ENCODE measurements around the gene SSR1.
A peak's percentile ranks its signal among the peaks of the same experiment; 100 is the strongest.
"Not testable (repeated sequence)": the region's sequence is repeated elsewhere in the genome, so short reads cannot be mapped to it uniquely, and the experiment has no call there.

Gene SSR1

GRCh38 chr6:7312616-7313504 lies at the start of gene SSR1:
Gene SSR1, minus strand, starts transcription at chr6:7313199. Its CDS starts 79 bp downstream, at chr6:7313120.
- DNase-seq: peak; percentile 95

- DNase-seq: not testable (repeated sequence)
These were observed 38.9 kb upstream of the SSR1 start for GRCh38 chr6:7351916-7352315.

DNA sequence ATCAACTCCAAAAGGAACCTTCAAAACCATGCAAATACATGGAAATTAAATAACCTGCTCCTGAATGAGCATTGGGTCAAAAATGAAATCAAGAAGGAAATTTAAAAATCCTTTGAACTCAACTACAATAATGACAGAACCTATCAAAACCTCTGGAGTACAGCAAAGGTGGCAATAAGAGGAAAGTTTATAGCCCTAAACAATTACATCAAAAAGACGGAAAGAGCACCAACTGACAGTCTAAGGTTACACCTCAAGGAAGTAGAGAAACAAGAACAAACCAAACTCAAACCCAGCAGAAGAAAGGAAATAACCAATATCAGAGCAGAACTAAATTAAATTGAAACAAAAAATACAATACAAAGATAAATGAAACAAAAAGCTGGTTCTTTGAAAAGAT lies 37.6 kb upstream of the SSR1 start:
- DNase-seq: not testable (repeated sequence)

DNA sequence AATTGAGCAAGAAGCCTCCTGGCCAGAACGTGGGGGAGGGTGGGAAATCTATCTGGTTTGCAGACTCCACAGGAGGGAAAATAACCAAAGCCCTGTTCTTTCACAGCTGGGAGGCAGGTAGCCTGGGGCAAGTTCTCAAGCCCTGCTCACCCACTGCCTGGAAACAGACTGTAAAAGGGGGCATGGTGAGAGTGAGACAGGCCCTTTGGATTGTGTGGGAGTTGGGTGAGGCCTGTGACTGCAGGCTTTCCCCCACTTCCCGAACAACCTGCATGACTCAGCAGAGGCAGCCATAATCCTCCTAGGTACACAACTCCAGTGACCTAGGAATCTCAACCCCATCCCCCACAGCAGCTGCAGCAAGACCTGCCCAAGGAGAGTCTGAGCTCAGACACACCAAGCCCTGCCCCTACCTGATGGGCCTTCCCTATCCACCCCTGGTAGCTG lies 34.6 kb upstream of the SSR1 start:
- not testable (repeated sequence) for DNase-seq

GRCh38 chr6:7344773-7345450 lies 31.9 kb upstream of the SSR1 start:
- DNase-seq: not testable (repeated sequence)

DNA sequence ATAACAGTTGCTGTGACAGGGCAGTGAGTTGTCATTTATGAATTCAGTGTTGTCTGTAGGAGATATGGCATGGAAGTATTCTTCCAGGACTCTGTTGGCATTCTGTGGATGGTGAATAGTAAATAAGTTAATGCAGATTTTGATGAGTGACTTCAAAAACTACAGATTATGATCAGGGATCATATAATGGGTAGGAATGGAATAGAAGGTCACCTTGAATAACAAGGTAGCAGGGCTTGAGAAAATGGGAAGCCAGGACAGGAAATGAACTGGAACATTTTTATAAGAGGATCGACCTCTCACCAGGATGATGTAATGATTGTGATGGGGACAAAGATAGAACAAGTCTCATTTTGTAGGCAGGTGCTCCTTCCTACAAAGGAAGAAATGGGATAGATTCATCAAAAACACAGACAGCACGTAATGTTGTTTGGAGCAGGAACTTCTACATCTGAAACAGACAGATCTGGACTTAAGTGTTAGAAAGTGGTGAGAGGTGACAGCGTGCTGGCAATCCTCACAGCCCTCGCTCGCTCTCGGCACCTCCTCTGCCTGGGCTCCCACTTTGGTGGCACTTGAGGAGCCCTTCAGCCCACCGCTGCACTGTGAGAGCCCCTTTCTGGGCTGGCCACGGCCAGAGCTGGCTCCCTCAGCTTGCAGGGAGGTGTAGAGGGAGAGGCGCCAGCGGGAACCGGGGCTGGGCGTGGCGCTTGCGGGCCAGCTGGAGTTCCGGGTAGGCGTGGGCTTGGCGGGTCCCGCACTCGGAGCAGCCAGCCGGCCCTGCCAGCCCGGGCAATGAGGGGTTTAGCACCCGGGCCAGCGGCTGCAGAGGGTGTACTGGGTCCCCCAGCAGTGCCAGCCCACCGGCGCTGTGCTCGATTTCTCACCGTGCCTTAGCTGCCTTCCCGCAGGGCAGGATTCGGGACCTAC lies 30.8 kb upstream of the SSR1 start:
- no peak for DNase-seq

DNA sequence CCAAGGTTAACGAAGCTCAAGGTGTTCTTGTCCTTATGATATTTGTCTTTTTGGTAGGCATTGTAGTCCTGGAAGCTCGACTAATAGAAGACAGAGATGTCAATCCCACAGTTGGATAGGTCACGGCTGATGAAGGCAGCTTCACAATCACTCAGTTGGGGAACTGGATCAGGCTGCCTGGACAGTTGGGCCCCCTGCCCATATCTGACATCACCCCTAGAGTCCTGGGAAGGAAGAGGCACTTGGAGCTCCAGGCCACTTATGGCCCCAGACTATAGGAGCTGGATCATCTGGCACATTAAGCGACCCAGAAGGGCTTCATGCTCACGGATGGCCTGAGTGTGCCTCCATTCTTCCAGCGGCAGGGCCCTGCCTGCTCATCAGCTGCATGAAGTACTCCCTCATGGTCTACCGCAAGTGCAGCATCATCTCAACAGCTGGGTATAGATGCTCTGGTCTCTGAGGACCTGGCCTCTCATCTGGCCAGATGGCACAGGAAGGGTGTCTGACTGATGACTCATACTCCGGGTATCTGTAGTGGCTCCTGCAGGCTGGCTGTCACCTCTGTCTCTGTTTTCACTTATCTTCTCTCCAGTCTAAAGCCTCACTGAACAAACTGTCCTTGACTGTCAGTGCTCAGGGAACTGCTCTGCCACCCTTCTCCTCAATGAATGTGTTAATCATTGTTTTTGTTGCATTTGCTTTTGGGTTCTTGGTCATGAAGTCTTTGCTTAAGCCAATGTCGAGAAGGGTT lies 29.2 kb upstream of the SSR1 start:
- no peak for DNase-seq

- no peak for DNase-seq
These were observed 28.3 kb upstream of the SSR1 start for GRCh38 chr6:7341271-7341670.

- not testable (repeated sequence) for DNase-seq
These were observed 26.2 kb upstream of the SSR1 start for GRCh38 chr6:7339007-7339732.

GRCh38 chr6:7338031-7338430 lies 25.0 kb upstream of the SSR1 start:
- DNase-seq: no peak

GRCh38 chr6:7335519-7335918 lies 22.5 kb upstream of the SSR1 start:
- DNase-seq: no peak

DNA sequence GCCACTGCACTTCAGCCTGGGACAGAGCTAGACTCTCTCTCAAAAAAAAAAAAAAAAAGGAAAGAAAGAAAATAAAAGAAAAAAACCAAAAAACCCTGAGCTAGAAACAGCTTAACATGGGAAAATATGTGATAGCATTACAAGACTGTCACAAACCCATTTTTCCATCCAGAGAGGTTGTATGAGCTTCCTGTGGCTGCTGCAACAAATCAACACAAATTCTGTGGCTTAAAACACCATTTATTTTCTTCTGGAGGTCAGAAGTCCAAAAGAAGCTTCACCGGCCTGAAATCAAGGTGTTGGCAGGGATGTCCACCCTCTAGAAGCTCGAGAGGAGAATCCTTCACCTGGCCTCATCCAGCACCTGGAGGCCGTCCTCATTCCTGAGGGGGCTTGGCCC lies 21.7 kb upstream of the SSR1 start:
- no peak for DNase-seq

DNA sequence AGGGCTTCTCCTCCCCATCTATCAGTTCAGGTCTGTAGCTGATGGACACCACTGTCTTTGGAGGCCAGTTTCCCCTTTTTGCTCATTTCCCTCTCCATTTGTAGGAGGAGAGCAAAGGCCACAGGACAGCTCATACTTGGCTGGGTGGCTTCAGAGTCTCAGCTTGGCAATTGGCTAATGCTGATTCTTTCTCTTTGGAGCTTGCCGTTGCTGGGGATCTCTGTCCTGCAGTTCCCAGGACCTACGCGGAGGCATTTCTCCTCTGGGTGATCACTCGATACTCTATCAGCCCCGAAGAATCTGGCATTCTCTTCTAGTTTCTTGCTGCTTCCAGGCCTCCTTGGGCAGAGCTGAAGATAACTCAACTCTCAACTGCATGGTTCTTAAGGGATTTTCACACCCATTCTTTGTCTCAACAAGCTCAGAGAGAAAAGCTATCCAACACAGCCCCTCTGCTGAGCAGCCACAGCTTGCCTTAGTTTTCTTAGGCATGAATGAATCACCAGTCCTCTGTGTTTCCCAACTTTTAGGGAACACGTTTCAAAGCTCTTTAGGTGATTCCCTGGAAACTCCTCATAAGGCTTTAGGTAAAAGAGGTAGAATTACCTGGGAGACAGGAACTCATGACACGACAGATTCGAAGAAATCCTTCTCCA lies 19.2 kb upstream of the SSR1 start:
- no peak for DNase-seq

DNA sequence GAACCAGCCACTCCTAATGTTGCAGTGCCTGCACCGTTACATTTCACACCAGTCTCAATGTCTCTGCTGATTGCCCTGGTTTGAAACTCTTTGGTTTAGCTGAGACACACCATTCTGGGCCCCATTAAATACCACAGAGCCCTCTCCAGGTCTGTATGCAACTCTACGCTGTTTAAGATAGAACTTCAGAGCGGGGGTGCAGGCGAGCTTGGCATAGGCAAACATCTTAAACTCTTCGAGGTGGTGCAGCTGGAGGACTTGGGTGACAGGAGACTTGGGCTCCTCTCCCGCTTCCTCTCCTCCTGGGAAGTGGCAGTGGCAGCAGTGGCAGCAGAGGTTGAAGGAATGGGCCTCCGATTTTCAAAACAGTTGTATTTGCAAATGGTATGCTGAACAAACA lies 18.5 kb upstream of the SSR1 start:
- no peak for DNase-seq

GRCh38 chr6:7328243-7328642 lies 15.2 kb upstream of the SSR1 start:
- no peak for DNase-seq

GRCh38 chr6:7325750-7326149 lies 12.8 kb upstream of the SSR1 start:
- no peak for DNase-seq

DNA sequence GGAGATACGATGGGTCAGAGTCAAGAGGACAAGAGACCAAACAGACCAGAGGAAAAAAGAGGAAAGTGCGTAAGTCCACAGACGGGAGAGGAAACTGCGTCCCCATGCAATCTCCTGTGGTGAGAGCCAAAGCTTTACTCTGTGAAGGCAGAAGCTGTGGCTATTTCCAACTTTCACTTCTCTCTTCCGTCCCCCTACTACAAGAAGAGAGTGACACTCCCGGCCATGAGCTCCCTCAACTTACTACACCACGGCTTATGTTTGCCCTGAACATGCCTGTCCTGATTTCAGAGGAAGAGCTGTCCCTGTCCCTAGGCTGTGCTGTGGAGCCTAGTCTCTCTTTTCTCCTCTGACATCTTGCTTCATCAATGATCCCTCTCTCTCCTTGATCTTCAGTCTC lies 11.5 kb upstream of the SSR1 start:
- DNase-seq: no peak

GRCh38 chr6:7323074-7323473 lies 10.1 kb upstream of the SSR1 start:
- no peak for DNase-seq

- not testable (repeated sequence) for DNase-seq
These were observed 8.9 kb upstream of the SSR1 start for GRCh38 chr6:7321866-7322265.

DNA sequence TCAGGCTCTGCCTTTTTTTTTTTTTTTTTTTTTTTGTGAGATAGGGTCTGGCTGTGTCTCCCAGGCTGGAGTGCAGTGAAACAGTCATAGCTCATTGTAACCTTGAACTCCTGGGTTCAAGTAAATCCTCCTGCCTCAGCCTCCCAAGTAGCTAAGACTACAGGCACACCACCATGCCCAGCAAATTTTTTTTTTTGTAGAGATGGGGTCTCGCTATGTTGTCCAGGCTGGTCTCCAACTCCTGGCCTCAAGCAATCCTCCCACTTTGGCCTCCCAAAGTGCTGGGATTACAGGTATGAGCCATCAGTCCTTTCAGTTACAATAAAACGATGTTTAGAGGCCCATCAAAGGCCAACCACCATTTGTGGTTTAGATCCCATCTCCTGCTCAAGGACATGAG lies 6.4 kb upstream of the SSR1 start:
- DNase-seq: not testable (repeated sequence)

DNA sequence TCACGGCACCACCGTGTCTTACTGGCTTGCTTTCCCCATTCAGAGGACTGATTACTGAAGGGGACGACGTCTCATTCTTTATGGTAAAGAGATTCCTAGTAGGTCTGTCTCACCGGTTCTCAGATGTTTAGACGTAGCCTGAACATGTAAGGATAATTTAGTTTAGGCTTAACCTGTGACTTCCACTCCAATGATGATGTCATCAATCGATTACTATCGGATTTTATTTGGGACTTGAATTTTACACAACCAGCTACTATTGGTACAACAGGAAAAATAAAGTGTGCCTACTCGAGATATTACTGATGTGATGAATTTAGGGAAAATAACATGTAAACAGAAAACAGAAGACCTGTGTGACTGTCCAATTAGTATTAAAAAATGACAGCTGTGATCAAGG lies 4.5 kb upstream of the SSR1 start:
- DNase-seq: no peak

All from activated naive CD4-positive, alpha-beta T cell treated with Interleukin-2 at 50 U/mL for 16 hours (primary cell).